ENCODE data around the gene WDR20. TPM values are rescaled to one million over a fixed set of nuclear protein-coding genes. Genes with fewer than 3 reads are reported as not detected.

Gene WDR20
- total and polyA plus RNA-seq, 2 experiments from 2014 or later, result 15.3 to 24.0 TPM

- peaks cover 98% of the 10 kb centered on the region for H3K79me2 ChIP-seq
- H2AFZ ChIP-seq, result no peak overlapping the region
- 98% methylated on average over 5 of the region's 5 CpGs for WGBS (ENCODE audit: low lambda C conversion rate, missing lambda C conversion rate)
- TF ChIP-seq EZH2 (IDR thresholded peaks at IDR 0.05; ENCODE audit: borderline replicate concordance) (no peak), EZH2phosphoT487 (IDR thresholded peaks at IDR 0.05; ENCODE audit: low read depth, severe bottlenecking, unreplicated experiment) (no peak), CTCF (IDR thresholded peaks at IDR 0.05; ENCODE audit: poor library complexity) (no peak)
- H3K9me2 ChIP-seq (replicated peaks; ENCODE audit: insufficient read depth), result no peaks in the 10 kb centered on the region
- peaks cover 27% of the 10 kb centered on the region for H3K4me1 ChIP-seq (ENCODE audit: insufficient read depth)
- H3K4me2 ChIP-seq, result no peak overlapping the region
- no peak overlapping the region for H3K4me3 ChIP-seq
- H3K9me3 ChIP-seq (ENCODE audit: low read depth), result no peaks in the 10 kb centered on the region
- no peaks in the 10 kb centered on the region for H3K27me3 ChIP-seq
- H4K20me1 ChIP-seq (ENCODE audit: insufficient read depth, poor library complexity, severe bottlenecking), result peaks cover 28% of the 10 kb centered on the region
- no peak for DNase-seq (ENCODE audit: low spot score)
- H3K27ac ChIP-seq, result no peak overlapping the region
- H3K36me3 ChIP-seq (replicated peaks; ENCODE audit: insufficient read depth, low read depth), result no peaks in the 10 kb centered on the region
Measured at GRCh38 chr14:102189874-102190273, 50.2 kb downstream of the WDR20 start.

- no peak for TF ChIP-seq CTCF (IDR thresholded peaks at IDR 0.05; ENCODE audit: poor library complexity)
- TF ChIP-seq EZH2 (IDR thresholded peaks at IDR 0.05; ENCODE audit: borderline replicate concordance), result no peak
- no peak for TF ChIP-seq EZH2phosphoT487 (IDR thresholded peaks at IDR 0.05; ENCODE audit: low read depth, severe bottlenecking, unreplicated experiment)
- H3K27ac ChIP-seq, result no peak overlapping the region
Measured at GRCh38 chr14:102192840-102193502, 53.3 kb downstream of the WDR20 start.

DNA sequence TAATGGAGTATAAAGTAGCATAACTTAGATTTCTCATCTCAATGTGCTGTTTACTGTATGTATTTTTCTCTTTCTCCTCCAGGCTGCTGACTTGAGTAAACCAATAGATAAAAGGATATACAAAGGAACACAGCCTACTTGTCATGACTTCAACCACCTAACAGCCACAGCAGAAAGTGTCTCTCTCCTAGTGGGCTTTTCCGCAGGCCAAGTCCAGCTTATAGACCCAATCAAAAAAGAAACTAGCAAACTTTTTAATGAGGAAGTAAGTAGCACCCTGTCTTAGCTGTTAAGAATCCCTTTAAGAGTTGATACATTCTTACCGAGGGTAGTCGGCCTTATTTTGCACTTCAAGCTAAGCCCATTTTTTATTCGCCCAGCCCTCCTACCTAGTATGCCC lies 55.2 kb downstream of the WDR20 start:
- H3K36me3 ChIP-seq (replicated peaks; ENCODE audit: insufficient read depth, low read depth), result no peaks in the 10 kb centered on the region
- H3K9me2 ChIP-seq (replicated peaks; ENCODE audit: insufficient read depth), result no peaks in the 10 kb centered on the region
- no peak overlapping the region for H3K4me3 ChIP-seq
- DNase-seq (ENCODE audit: low spot score), result no peak
- H3K27ac ChIP-seq, result no peak overlapping the region
- H2AFZ ChIP-seq, result no peak overlapping the region
- H3K9me3 ChIP-seq (ENCODE audit: low read depth), result no peaks in the 10 kb centered on the region
- H3K27me3 ChIP-seq, result no peaks in the 10 kb centered on the region
- peaks cover 21% of the 10 kb centered on the region for H4K20me1 ChIP-seq (ENCODE audit: insufficient read depth, poor library complexity, severe bottlenecking)
- WGBS (ENCODE audit: low lambda C conversion rate, missing lambda C conversion rate), result 90% methylated on average over 4 of the region's 4 CpGs
- H3K4me2 ChIP-seq, result no peak overlapping the region
- TF ChIP-seq EZH2 (IDR thresholded peaks at IDR 0.05; ENCODE audit: borderline replicate concordance) (no peak), CTCF (IDR thresholded peaks at IDR 0.05; ENCODE audit: poor library complexity) (no peak), EZH2phosphoT487 (IDR thresholded peaks at IDR 0.05; ENCODE audit: low read depth, severe bottlenecking, unreplicated experiment) (no peak)
- peaks cover 3% of the 10 kb centered on the region for H3K4me1 ChIP-seq (ENCODE audit: insufficient read depth)
- H3K79me2 ChIP-seq, result peaks cover 95% of the 10 kb centered on the region

More at GRCh38 chr14:102192840-102193502, 53.3 kb downstream of the WDR20 start:
- Histone ChIP-seq H3K4me1 (ENCODE audit: insufficient read depth) (peaks cover 3% of the 10 kb centered on the region), H4K20me1 (ENCODE audit: insufficient read depth, poor library complexity, severe bottlenecking) (peaks cover 27% of the 10 kb centered on the region), H3K27me3 (no peaks in the 10 kb centered on the region), H3K4me3 (no peak overlapping the region), H3K9me3 (ENCODE audit: low read depth) (no peaks in the 10 kb centered on the region), H2AFZ (no peak overlapping the region), H3K36me3 (replicated peaks; ENCODE audit: insufficient read depth, low read depth) (no peaks in the 10 kb centered on the region), H3K9me2 (replicated peaks; ENCODE audit: insufficient read depth) (no peaks in the 10 kb centered on the region), H3K79me2 (peaks cover 95% of the 10 kb centered on the region), H3K4me2 (no peak overlapping the region)
- DNase-seq (ENCODE audit: low spot score), result no peak
- WGBS (ENCODE audit: low lambda C conversion rate, missing lambda C conversion rate), result 67% methylated on average over 13 of the region's 13 CpGs

Measured in hepatocyte (in vitro differentiated cells).